Measurements from ENCODE around the gene HIF1A.
"Not testable (repeated sequence)": the region's sequence is repeated elsewhere in the genome, so short reads cannot be mapped to it uniquely, and the experiment has no call there.

Gene HIF1A

GRCh38 chr14:61750708-61751474, 55.6 kb downstream of the HIF1A start:
- in situ Hi-C loops (cut with MboI; ENCODE audit: low sequenced_read_pairs, unreplicated experiment) = no loop called here
- TF ChIP-seq CTCF (IDR thresholded peaks at IDR 0.05; ENCODE audit: borderline replicate concordance, control extremely low read depth, extremely low read depth, insufficient read depth, missing control alignments) = no peak
- peak; percentile 90 for DNase-seq (ENCODE audit: low spot score)

DNA sequence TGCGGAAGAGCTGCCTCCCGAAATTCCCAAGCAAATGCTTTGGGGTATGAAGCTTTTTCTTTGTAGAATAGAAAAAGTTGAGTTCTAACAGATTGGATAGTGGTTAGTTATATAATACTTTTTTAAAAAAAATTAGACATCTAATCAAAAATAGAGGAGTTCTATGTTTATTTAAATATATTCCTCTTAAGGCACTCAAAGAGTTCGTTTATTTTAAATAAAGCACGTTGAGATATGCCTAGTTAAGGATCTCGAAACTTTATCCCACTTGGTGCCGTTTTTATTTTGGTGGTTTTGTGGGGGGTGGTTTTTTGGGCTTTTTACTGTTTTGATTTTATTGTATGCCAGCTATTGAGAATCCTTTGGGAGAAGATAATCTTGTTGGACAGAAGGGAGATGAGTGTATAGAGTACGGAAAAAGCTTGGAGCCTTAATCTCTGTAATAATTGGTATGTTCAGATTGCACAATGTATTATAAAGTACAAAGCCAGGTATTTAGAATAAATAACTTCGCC, 56.2 kb downstream of the HIF1A start:
- in situ Hi-C loops (cut with MboI; ENCODE audit: low sequenced_read_pairs, unreplicated experiment) = no loop called here
- no peak for TF ChIP-seq CTCF (IDR thresholded peaks at IDR 0.05; ENCODE audit: borderline replicate concordance, control extremely low read depth, extremely low read depth, insufficient read depth, missing control alignments)
- no peak for DNase-seq (ENCODE audit: low spot score)

DNA sequence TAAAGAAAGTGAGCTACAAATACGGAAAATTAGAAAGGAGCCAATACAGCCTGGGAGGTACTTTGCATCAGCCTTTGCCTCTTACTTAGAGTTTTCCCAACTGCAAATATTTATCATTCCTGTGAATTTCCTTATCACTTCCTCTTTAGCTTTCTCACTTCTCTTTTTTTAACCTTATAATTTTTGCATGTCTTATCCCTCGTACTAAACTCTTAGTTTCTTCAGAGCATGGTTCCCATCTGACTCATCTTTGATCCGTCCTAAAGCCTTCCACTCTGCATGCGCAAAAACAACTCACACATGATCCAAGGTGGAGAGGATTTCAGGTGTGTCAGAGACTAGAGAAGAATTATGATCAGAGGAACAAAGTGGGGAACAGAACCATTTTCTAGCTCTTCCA, 57.3 kb downstream of the HIF1A start:
- in situ Hi-C loops (cut with MboI; ENCODE audit: low sequenced_read_pairs, unreplicated experiment) = no loop called here
- TF ChIP-seq CTCF (IDR thresholded peaks at IDR 0.05; ENCODE audit: borderline replicate concordance, control extremely low read depth, extremely low read depth, insufficient read depth, missing control alignments) = no peak
- DNase-seq (ENCODE audit: low spot score) = peak; percentile 45

GRCh38 chr14:61753631-61754030, 58.3 kb downstream of the HIF1A start:
- in situ Hi-C loops (cut with MboI; ENCODE audit: low sequenced_read_pairs, unreplicated experiment) = no loop called here
- TF ChIP-seq CTCF (IDR thresholded peaks at IDR 0.05; ENCODE audit: borderline replicate concordance, control extremely low read depth, extremely low read depth, insufficient read depth, missing control alignments) = no peak
- no peak for DNase-seq (ENCODE audit: low spot score)

- in situ Hi-C loops (cut with MboI; ENCODE audit: low sequenced_read_pairs, unreplicated experiment) = no loop called here
- no peak for TF ChIP-seq CTCF (IDR thresholded peaks at IDR 0.05; ENCODE audit: borderline replicate concordance, control extremely low read depth, extremely low read depth, insufficient read depth, missing control alignments)
- no peak for DNase-seq (ENCODE audit: low spot score)
These were observed 59.5 kb downstream of the HIF1A start for GRCh38 chr14:61754627-61755381.

GRCh38 chr14:61755382-61755742, 60.0 kb downstream of the HIF1A start:
- DNase-seq (ENCODE audit: low spot score); in situ Hi-C loops (cut with MboI; ENCODE audit: low sequenced_read_pairs, unreplicated experiment): not testable (repeated sequence)

- DNase-seq (ENCODE audit: low spot score) = no peak
- no peak for TF ChIP-seq CTCF (IDR thresholded peaks at IDR 0.05; ENCODE audit: borderline replicate concordance, control extremely low read depth, extremely low read depth, insufficient read depth, missing control alignments)
- in situ Hi-C loops (cut with MboI; ENCODE audit: low sequenced_read_pairs, unreplicated experiment) = no loop called here
These were observed 60.8 kb downstream of the HIF1A start for GRCh38 chr14:61756135-61756534.

All from GM13976 (cell line).